Fibroblast of lung (primary cell): ENCODE results near the gene PANK4. TPM values are rescaled to one million over a fixed set of nuclear protein-coding genes. Genes with fewer than 3 reads are reported as not detected.

ENCODE experiments used
- DNase-seq, 2 donors: peaks; one replicate each; pipeline versions ENCODE4 v3.0.0 to v3.0.0-alpha.2; 2010; ENCODE audit warnings: low read depth in 2 of 2
- H2AFZ ChIP-seq: 2 replicates; pipeline ENCODE4 v1.5.1; 2012; ENCODE audit warnings: low read length, control low read depth, inconsistent platforms
- H3K27ac ChIP-seq: 2 replicates; pipeline ENCODE4 v1.5.1; 2011; ENCODE audit warnings: low read length, control low read depth; ENCODE audit not compliant: insufficient read depth
- H3K27me3 ChIP-seq: 2 replicates; pipeline ENCODE4 v1.5.1; 2011; ENCODE audit warnings: mild to moderate bottlenecking, low read length; ENCODE audit not compliant: control insufficient read depth, insufficient read depth
- H3K36me3 ChIP-seq: 2 replicates; pipeline ENCODE4 v1.5.1; 2011; ENCODE audit warnings: low read length; ENCODE audit not compliant: control insufficient read depth, insufficient read depth
- H3K4me1 ChIP-seq: 2 replicates; pipeline ENCODE4 v1.5.1; 2011; ENCODE audit warnings: low read length; ENCODE audit not compliant: control insufficient read depth, insufficient read depth; ENCODE audit errors: extremely low read depth
- H3K4me2 ChIP-seq: 2 replicates; pipeline ENCODE4 v1.5.1; 2011; ENCODE audit warnings: low read length, control low read depth; ENCODE audit not compliant: insufficient read depth; ENCODE audit errors: extremely low read depth
- H3K4me3 ChIP-seq, 4 experiments: fragments of 200-600 bp in 1 of 4; sonication (generic) in 1 of 4; replicated peaks in 1 of 4; 2 replicates each; pipeline ENCODE4 v1.5.1; 2011 to 2016; ENCODE audit warnings: low read length in 4 of 4, low read depth in 3 of 4, mild to moderate bottlenecking in 3 of 4, control low read depth in 2 of 4, inconsistent platforms in 1 of 4, mixed read lengths in 1 of 4; ENCODE audit not compliant: insufficient read depth in 1 of 4; ENCODE audit errors: control extremely low read depth in 1 of 4
- H3K79me2 ChIP-seq: 2 replicates; pipeline ENCODE4 v1.5.1; 2012; ENCODE audit warnings: mild to moderate bottlenecking, low read length, inconsistent platforms; ENCODE audit not compliant: control insufficient read depth, insufficient read depth
- H3K9ac ChIP-seq: 2 replicates; pipeline ENCODE4 v1.5.1; 2011; ENCODE audit warnings: mild to moderate bottlenecking, low read length, control low read depth; ENCODE audit not compliant: insufficient read depth
- H3K9me3 ChIP-seq: 2 replicates; pipeline ENCODE4 v1.5.1; 2012; ENCODE audit warnings: low read depth, low read length; ENCODE audit not compliant: control insufficient read depth, insufficient read depth
- H4K20me1 ChIP-seq: 2 replicates; pipeline ENCODE4 v1.5.1; 2011; ENCODE audit warnings: low read length; ENCODE audit not compliant: control insufficient read depth, insufficient read depth; ENCODE audit errors: extremely low read depth
- CTCF ChIP-seq, 2 donors: IDR thresholded peaks in 1 of 2; conservative IDR thresholded peaks in 1 of 2; 1 replicate in 1 of 2; 2 replicates in 1 of 2; pipeline ENCODE4 v1.5.1; 2011 to 2012; ENCODE audit warnings: low read length in 2 of 2, control low read depth in 1 of 2, inconsistent platforms in 1 of 2, low read depth in 1 of 2, mild to moderate bottlenecking in 1 of 2
- EZH2 ChIP-seq: IDR thresholded peaks from 2 replicates; pipeline ENCODE4 v1.5.1; 2012; ENCODE audit warnings: low read length, control low read depth, mild to moderate bottlenecking; ENCODE audit errors: missing control alignments
- polyA plus RNA-seq, 2 donors: library from polyadenylated mRNA; depleted of rRNA in 1 of 2; stranded (reverse) in 1 of 2; unstranded in 1 of 2; fragments of >200 nt; gene quantifications; 2 replicates each; pipeline ENCODE4 v1.2.1, GENCODE V29; 2011 to 2012; ENCODE audit warnings: missing spikeins in 1 of 2
- total RNA-seq: library from RNA; depleted of rRNA; stranded (reverse); fragments of >200 nt; gene quantifications from 2 replicates; pipeline ENCODE4 v1.2.1, GENCODE V29; 2014

The PANK4 gene
- total and polyA plus RNA-seq, 2 donors (not counting 1 experiment from before 2014, with no cell fraction given), result 8.5 to 17.0 TPM

- peak in 1 of 2 donors; percentile 30 for DNase-seq
- H3K4me2 ChIP-seq, result no peak overlapping the region
- H3K27ac ChIP-seq, result no peak overlapping the region
- H3K27me3 ChIP-seq, result no peaks in the 10 kb centered on the region
- H3K9ac ChIP-seq, result no peak overlapping the region
- no peaks in the 10 kb centered on the region for H4K20me1 ChIP-seq
- no peaks in the 10 kb centered on the region for H3K9me3 ChIP-seq
- no peaks in the 10 kb centered on the region for H3K79me2 ChIP-seq
- no peaks in the 10 kb centered on the region for H3K36me3 ChIP-seq
- H3K4me1 ChIP-seq, result no peaks in the 10 kb centered on the region
- TF ChIP-seq EZH2 (no peak), CTCF (conservative IDR thresholded peaks at IDR 0.05 in 1 of 2, IDR thresholded peaks at IDR 0.05 in 1 of 2; ENCODE audit: low read depth in 1 of 2, low read length in 2 of 2) (no peak)
- H3K4me3 ChIP-seq, result no peak overlapping the region
- no peak overlapping the region for H2AFZ ChIP-seq
Observed at GRCh38 chr1:2493691-2494322, 32.6 kb downstream of the PANK4 start.

GRCh38 chr1:2493218-2493617, 33.2 kb downstream of the PANK4 start:
- Histone ChIP-seq H4K20me1 (no peaks in the 10 kb centered on the region), H3K4me1 (no peaks in the 10 kb centered on the region), H3K9ac (no peak overlapping the region), H2AFZ (no peak overlapping the region), H3K4me3 (no peak overlapping the region), H3K27ac (no peak overlapping the region), H3K27me3 (no peaks in the 10 kb centered on the region), H3K9me3 (no peaks in the 10 kb centered on the region), H3K4me2 (no peak overlapping the region), H3K79me2 (no peaks in the 10 kb centered on the region), H3K36me3 (no peaks in the 10 kb centered on the region)
- DNase-seq, result no peak
- TF ChIP-seq EZH2 (no peak), CTCF (conservative IDR thresholded peaks at IDR 0.05 in 1 of 2, IDR thresholded peaks at IDR 0.05 in 1 of 2; ENCODE audit: low read depth in 1 of 2, low read length in 2 of 2) (no peak)

GRCh38 chr1:2492091-2492490, 34.3 kb downstream of the PANK4 start:
- H3K27me3 ChIP-seq, result no peaks in the 10 kb centered on the region
- no peaks in the 10 kb centered on the region for H3K36me3 ChIP-seq
- no peak for DNase-seq
- H4K20me1 ChIP-seq, result no peaks in the 10 kb centered on the region
- no peaks in the 10 kb centered on the region for H3K79me2 ChIP-seq
- H3K4me2 ChIP-seq, result no peak overlapping the region
- no peak overlapping the region for H2AFZ ChIP-seq
- H3K9me3 ChIP-seq, result no peaks in the 10 kb centered on the region
- no peak overlapping the region for H3K4me3 ChIP-seq
- no peak overlapping the region for H3K9ac ChIP-seq
- H3K4me1 ChIP-seq, result no peaks in the 10 kb centered on the region
- no peak overlapping the region for H3K27ac ChIP-seq
- TF ChIP-seq EZH2, result no peak
- TF ChIP-seq CTCF (conservative IDR thresholded peaks at IDR 0.05 in 1 of 2, IDR thresholded peaks at IDR 0.05 in 1 of 2; ENCODE audit: low read depth in 1 of 2, low read length in 2 of 2), result no peak
